SU-DHL-6 (cell line): Measurements from ENCODE around the gene RAP1GAP2.

Experiments used
- H2AFZ ChIP-seq: fragments of 200-600 bp; sonication (generic); 2 replicates; pipeline ENCODE4 v1.6.1; 2014; ENCODE audit warnings: low read depth, mild to moderate bottlenecking, moderate library complexity, mixed read lengths, antibody characterized with exemption, low read length; ENCODE audit not compliant: severe bottlenecking
- H3F3A ChIP-seq: fragments of 200-600 bp; shearing (Covaris generic); 2 replicates; pipeline ENCODE4 v1.6.0; 2016; ENCODE audit warnings: antibody characterized with exemption, mild to moderate bottlenecking; ENCODE audit not compliant: insufficient read depth
- H3K27ac ChIP-seq: fragments of 200-600 bp; sonication (generic); 2 replicates; pipeline ENCODE4 v1.5.1; 2016; ENCODE audit warnings: low read depth, mild to moderate bottlenecking, low read length, moderate library complexity, mixed read lengths
- H3K27me3 ChIP-seq: fragments of 200-600 bp; sonication (generic), shearing (Covaris generic); 2 replicates; pipeline ENCODE4 v1.6.0; 2014; ENCODE audit warnings: mild to moderate bottlenecking, low read length
- H3K36me3 ChIP-seq: fragments of 200-600 bp; sonication (generic); 2 replicates; pipeline ENCODE4 v1.6.1; 2014; ENCODE audit warnings: mild to moderate bottlenecking, low read length, mixed read lengths
- H3K4me2 ChIP-seq: fragments of 300-600, 200-600 bp; shearing (Covaris generic), sonication (generic); 2 replicates; pipeline ENCODE4 v1.6.0; 2014; ENCODE audit warnings: low read length, low read depth, mild to moderate bottlenecking; ENCODE audit not compliant: poor library complexity, severe bottlenecking
- H3K4me3 ChIP-seq: fragments of 200-600 bp; sonication (generic); 2 replicates; pipeline ENCODE4 v1.5.1; 2014; ENCODE audit warnings: antibody characterized with exemption, low read length, mild to moderate bottlenecking, mixed read lengths; ENCODE audit not compliant: insufficient read depth, poor library complexity, severe bottlenecking
- H3K79me2 ChIP-seq: fragments of 200-600 bp; sonication (generic); 2 replicates; pipeline ENCODE4 v1.6.1; 2014; ENCODE audit warnings: mild to moderate bottlenecking, low read length, moderate library complexity; ENCODE audit not compliant: insufficient read depth
- H3K9ac ChIP-seq: fragments of 200-600 bp; sonication (generic); 2 replicates; pipeline ENCODE4 v1.7.0; 2014; ENCODE audit warnings: mild to moderate bottlenecking, low read length
- H3K9me2 ChIP-seq: fragments of 200-600 bp; sonication (generic); replicated peaks from 2 replicates; pipeline ENCODE4 v1.6.1; 2014; ENCODE audit warnings: low read length; ENCODE audit not compliant: insufficient read depth
- H3K9me3 ChIP-seq: fragments of 200-600 bp; sonication (generic); 2 replicates; pipeline ENCODE4 v1.6.1; 2014; ENCODE audit warnings: low read length, mixed read lengths; ENCODE audit not compliant: insufficient read depth
- H4K20me1 ChIP-seq: fragments of 200-600 bp; sonication (generic); 2 replicates; pipeline ENCODE4 v1.6.1; 2014; ENCODE audit warnings: low read depth, mild to moderate bottlenecking, antibody characterized with exemption, low read length, moderate library complexity, mixed read lengths
- EZH2phosphoT487 ChIP-seq: fragments of 200-600 bp; sonication (generic), shearing (Covaris generic); conservative IDR thresholded peaks from 2 replicates; pipeline ENCODE4 v1.6.1; 2018; ENCODE audit warnings: mild to moderate bottlenecking, antibody characterized with exemption, low read length, moderate library complexity, mixed read lengths
- TF ChIP-seq, protein P1 (sequence below): fragments of 200-600 bp; sonication (generic); IDR thresholded peaks from one replicate; pipeline ENCODE4 v1.5.1; 2017; ENCODE audit warnings: antibody characterized with exemption, mild to moderate bottlenecking, low read length, moderate library complexity; ENCODE audit not compliant: insufficient read depth, poor library complexity, severe bottlenecking

RAP1GAP2 gene

DNA sequence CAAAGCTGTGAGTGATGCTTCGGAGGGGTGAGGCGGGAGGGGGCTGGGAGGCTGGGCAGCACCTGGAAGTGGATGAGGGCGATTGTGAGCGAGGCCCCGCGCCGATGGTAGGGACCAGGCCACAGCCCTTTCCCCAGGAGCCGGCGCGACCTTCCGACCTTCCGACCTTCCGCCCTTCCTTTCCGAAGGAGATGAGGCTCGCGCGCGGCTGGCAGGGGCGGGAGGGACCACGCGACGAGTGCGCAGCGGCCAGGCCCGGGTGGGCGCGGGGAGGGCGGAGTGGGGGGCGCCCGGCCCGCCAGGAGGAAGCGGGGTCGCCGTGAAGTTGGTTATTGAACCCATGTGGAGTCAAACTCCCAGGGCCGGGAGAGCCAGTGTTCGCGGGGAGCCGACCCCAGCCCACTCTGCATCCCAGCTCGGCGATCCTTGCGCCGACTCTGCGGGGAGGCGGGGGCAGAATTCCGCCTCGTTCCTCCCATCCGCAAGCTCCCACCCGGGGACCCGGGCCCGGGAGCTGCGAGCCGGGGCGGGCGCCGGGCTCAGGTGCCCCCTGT lies 56.6 kb downstream of the RAP1GAP2 start:
- no peak for TF ChIP-seq EZH2phosphoT487
- TF ChIP-seq, protein P1, sequence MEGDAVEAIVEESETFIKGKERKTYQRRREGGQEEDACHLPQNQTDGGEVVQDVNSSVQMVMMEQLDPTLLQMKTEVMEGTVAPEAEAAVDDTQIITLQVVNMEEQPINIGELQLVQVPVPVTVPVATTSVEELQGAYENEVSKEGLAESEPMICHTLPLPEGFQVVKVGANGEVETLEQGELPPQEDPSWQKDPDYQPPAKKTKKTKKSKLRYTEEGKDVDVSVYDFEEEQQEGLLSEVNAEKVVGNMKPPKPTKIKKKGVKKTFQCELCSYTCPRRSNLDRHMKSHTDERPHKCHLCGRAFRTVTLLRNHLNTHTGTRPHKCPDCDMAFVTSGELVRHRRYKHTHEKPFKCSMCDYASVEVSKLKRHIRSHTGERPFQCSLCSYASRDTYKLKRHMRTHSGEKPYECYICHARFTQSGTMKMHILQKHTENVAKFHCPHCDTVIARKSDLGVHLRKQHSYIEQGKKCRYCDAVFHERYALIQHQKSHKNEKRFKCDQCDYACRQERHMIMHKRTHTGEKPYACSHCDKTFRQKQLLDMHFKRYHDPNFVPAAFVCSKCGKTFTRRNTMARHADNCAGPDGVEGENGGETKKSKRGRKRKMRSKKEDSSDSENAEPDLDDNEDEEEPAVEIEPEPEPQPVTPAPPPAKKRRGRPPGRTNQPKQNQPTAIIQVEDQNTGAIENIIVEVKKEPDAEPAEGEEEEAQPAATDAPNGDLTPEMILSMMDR = no peak
- Histone ChIP-seq H3K9me2 (no peaks in the 10 kb centered on the region), H3K79me2 (no peaks in the 10 kb centered on the region), H3K27ac (no peak overlapping the region), H2AFZ (no peak overlapping the region), H3K27me3 (no peaks in the 10 kb centered on the region), H3K4me3 (no peak overlapping the region), H3F3A (no peaks in the 10 kb centered on the region), H3K36me3 (no peaks in the 10 kb centered on the region), H4K20me1 (no peaks in the 10 kb centered on the region), H3K9me3 (no peaks in the 10 kb centered on the region), H3K9ac (no peak overlapping the region), H3K4me2 (no peak overlapping the region)

DNA sequence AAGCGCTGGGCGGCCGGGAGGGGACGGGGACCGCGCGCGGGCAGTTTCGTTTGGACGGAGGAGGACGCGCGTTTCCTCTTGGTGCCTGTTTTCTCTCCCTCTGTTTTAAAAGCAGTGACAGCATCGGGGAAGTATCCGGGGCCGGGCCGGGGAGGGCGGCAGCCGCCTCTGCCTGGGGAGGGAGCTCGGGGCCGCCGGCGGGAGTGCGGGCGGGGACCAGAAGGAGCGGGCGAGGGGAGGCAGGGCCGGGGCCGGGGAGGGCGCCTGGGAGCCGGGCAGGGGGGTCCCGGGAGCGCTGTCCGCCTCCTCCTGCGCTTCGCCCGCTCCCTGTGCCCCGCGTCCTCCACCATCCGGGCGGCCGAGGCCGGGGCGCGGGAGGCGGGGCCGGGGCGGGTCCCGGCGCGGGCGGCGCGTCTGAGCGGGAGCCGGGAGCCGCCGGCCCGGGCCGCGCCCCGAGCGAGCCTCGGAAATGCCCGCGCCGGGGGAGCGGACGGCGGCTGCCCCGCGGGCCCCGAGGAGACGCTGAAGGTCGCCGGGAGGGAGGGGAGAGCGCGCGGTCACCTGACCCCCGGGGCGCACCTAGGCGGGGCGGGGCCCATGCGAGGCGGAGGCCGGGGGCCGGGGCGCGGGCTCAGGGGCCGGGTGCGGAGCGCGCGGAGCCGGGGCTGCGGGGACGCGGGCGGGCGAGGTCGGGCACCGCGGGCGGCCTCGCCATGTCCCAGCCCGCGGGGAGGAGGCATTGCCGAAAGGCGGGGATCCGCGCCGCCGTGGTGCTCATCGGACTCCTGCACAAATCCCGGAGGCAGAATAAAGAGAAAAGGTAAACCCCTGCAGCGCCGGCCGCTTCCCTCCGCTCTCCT lies 57.3 kb downstream of the RAP1GAP2 start:
- Histone ChIP-seq H3K4me3 (no peak overlapping the region), H3K79me2 (no peaks in the 10 kb centered on the region), H3K27ac (no peak overlapping the region), H2AFZ (no peak overlapping the region), H3K9ac (no peak overlapping the region), H3K9me2 (no peaks in the 10 kb centered on the region), H4K20me1 (no peaks in the 10 kb centered on the region), H3K9me3 (no peaks in the 10 kb centered on the region), H3K4me2 (no peak overlapping the region), H3K27me3 (no peaks in the 10 kb centered on the region), H3K36me3 (no peaks in the 10 kb centered on the region), H3F3A (no peaks in the 10 kb centered on the region)
- TF ChIP-seq, protein P1 = no peak
- TF ChIP-seq EZH2phosphoT487 = no peak

DNA sequence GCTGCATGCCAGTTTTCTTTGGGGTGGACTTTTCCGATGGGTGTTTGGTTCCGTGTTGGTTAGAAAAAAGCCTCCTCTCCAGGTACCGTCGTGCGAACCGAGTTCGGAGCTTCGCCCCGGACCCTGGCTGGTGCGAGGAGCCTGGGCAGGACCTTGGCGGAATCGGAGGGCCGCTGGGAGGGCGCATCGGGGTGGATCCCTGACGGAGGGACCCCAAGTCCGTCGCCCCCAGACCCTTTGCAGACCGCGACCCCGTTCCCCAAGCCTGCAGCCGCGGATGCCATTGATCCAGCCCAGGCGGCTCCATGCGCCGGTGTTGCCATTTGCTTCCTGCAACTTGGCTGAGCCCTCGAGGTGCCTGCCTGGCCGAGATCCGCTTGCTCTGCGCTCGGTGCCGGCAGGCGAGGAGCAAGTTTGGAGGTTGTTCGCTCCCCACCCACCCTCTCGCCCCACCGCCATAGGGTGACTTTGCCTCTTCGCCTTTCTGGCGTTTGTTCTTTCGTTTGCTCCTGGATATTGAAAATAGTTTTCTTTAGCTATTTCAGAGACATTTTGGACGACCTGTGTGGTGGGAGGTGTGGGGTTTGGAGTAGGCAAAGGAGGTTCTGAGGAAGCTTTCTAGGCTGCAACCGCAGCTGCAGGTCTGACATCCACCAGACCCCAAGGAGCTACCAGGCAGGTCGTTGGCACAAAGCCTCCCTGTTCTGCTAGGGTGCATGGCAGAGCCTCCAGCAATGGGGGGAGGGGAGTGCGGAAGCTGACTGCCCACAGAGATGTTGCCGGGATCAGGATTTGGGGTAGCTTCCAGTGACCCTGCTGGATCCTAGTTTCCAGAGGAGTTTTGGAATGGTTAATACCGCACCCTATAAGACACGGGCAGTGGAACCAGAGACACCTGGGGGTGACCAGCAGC lies 58.2 kb downstream of the RAP1GAP2 start:
- Histone ChIP-seq H3K36me3 (no peaks in the 10 kb centered on the region), H3K27me3 (no peaks in the 10 kb centered on the region), H3K79me2 (no peaks in the 10 kb centered on the region), H3K9me3 (no peaks in the 10 kb centered on the region), H2AFZ (no peak overlapping the region), H3K4me3 (no peak overlapping the region), H3K9me2 (no peaks in the 10 kb centered on the region), H3K9ac (no peak overlapping the region), H3F3A (no peaks in the 10 kb centered on the region), H4K20me1 (no peaks in the 10 kb centered on the region), H3K27ac (no peak overlapping the region), H3K4me2 (no peak overlapping the region)
- TF ChIP-seq EZH2phosphoT487 = no peak
- TF ChIP-seq, protein P1 = no peak
